Measurements from ENCODE around the gene IGFBP7.

GRCh38 chr4:56999751-57000150 lies 110.4 kb downstream of the IGFBP7 start:
- TF ChIP-seq EZH2 (IDR thresholded peaks at IDR 0.05) (no peak), POLR2AphosphoS5 (IDR thresholded peaks at IDR 0.05; ENCODE audit: borderline replicate concordance, low read depth, low read length) (no peak)
